Activated naive CD8-positive, alpha-beta T cell treated with anti-CD3 and anti-CD28 coated beads, Interleukin-2, amount 50 U/mL, for 24 hours (primary cell): ENCODE measurements around the gene OTOA.
"Not testable (repeated sequence)": the region's sequence is repeated elsewhere in the genome, so short reads cannot be mapped to it uniquely, and the experiment has no call there.

ENCODE experiments used
- ATAC-seq: fragments of 150-1000 bp; cut with Tn5 transposase; one replicate; pipeline ENCODE4 v1.10.0; 2021
- DNase-seq: peaks from one replicate; pipeline ENCODE4 v3.0.0; 2021
- H3K27ac Mint-ChIP-seq: one replicate; pipeline ENCODE4 v1.8.0; 2021; ENCODE audit warnings: mild to moderate bottlenecking, mixed read lengths
- H3K27me3 Mint-ChIP-seq: one replicate; pipeline ENCODE4 v1.8.0; 2021; ENCODE audit warnings: mixed read lengths
- H3K36me3 Mint-ChIP-seq: one replicate; pipeline ENCODE4 v1.8.0; 2021; ENCODE audit warnings: low read depth, mixed read lengths
- H3K4me1 Mint-ChIP-seq: one replicate; pipeline ENCODE4 v1.8.0; 2021; ENCODE audit warnings: mixed read lengths
- H3K4me3 Mint-ChIP-seq: one replicate; pipeline ENCODE4 v1.8.0; 2021; ENCODE audit warnings: mild to moderate bottlenecking, moderate library complexity, mixed read lengths
- H3K9me3 Mint-ChIP-seq: one replicate; pipeline ENCODE4 v1.8.0; 2021; ENCODE audit warnings: mixed read lengths

Gene OTOA

DNA sequence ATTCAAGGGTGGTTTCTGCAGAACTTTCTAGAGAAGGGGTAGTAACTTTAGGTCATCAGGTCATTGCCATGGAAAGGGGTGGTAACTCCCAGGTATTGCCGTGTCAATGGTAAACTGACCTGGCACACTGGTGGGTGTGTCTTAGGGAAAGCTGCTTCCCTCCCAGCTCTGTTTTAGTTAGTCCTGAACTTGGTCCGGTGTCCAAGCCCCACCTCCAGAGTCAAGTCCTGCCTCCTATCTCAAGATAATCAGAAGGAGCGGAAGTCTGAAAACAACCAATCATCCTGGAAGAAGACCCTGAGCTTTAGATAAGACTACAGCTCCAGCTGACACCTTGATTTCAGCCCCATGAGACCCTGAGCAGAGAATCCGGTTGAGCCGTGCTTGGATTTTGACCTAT is 105.0 kb downstream of the OTOA start:
- not testable (repeated sequence) for H3K9me3 Mint-ChIP-seq, ATAC-seq, DNase-seq, H3K27me3 Mint-ChIP-seq, H3K4me1 Mint-ChIP-seq, H3K4me3 Mint-ChIP-seq, H3K27ac Mint-ChIP-seq, H3K36me3 Mint-ChIP-seq

- H3K27ac Mint-ChIP-seq, H3K4me3 Mint-ChIP-seq, H3K27me3 Mint-ChIP-seq, DNase-seq, H3K36me3 Mint-ChIP-seq, ATAC-seq, H3K4me1 Mint-ChIP-seq, H3K9me3 Mint-ChIP-seq: not testable (repeated sequence)
These were observed 105.5 kb downstream of the OTOA start for GRCh38 chr16:21769284-21769683.

- peak; percentile 70 for ATAC-seq
- not testable (repeated sequence) for H3K27me3 Mint-ChIP-seq, H3K4me1 Mint-ChIP-seq, H3K9me3 Mint-ChIP-seq, H3K27ac Mint-ChIP-seq, DNase-seq, H3K4me3 Mint-ChIP-seq, H3K36me3 Mint-ChIP-seq
These were observed 106.8 kb downstream of the OTOA start for GRCh38 chr16:21770584-21770983.

GRCh38 chr16:21772547-21773206 is 108.9 kb downstream of the OTOA start:
- H3K36me3 Mint-ChIP-seq, H3K4me3 Mint-ChIP-seq, H3K27me3 Mint-ChIP-seq, ATAC-seq, H3K4me1 Mint-ChIP-seq, H3K27ac Mint-ChIP-seq, H3K9me3 Mint-ChIP-seq, DNase-seq: not testable (repeated sequence)

- not testable (repeated sequence) for ATAC-seq, DNase-seq, H3K4me1 Mint-ChIP-seq, H3K9me3 Mint-ChIP-seq, H3K4me3 Mint-ChIP-seq, H3K27ac Mint-ChIP-seq, H3K27me3 Mint-ChIP-seq, H3K36me3 Mint-ChIP-seq
These were observed 109.4 kb downstream of the OTOA start for GRCh38 chr16:21773207-21773553.

GRCh38 chr16:21780525-21780924 is 116.8 kb downstream of the OTOA start:
- not testable (repeated sequence) for H3K36me3 Mint-ChIP-seq, DNase-seq, H3K27ac Mint-ChIP-seq, ATAC-seq, H3K27me3 Mint-ChIP-seq, H3K4me3 Mint-ChIP-seq, H3K9me3 Mint-ChIP-seq, H3K4me1 Mint-ChIP-seq

GRCh38 chr16:21790506-21790905 is 126.7 kb downstream of the OTOA start:
- not testable (repeated sequence) for H3K27ac Mint-ChIP-seq, H3K4me1 Mint-ChIP-seq, H3K4me3 Mint-ChIP-seq, H3K36me3 Mint-ChIP-seq, H3K27me3 Mint-ChIP-seq, H3K9me3 Mint-ChIP-seq, DNase-seq
- ATAC-seq, result peak; percentile 79

GRCh38 chr16:21793310-21793709 is 129.5 kb downstream of the OTOA start:
- H3K4me1 Mint-ChIP-seq, H3K36me3 Mint-ChIP-seq, H3K4me3 Mint-ChIP-seq, H3K27ac Mint-ChIP-seq, H3K27me3 Mint-ChIP-seq, DNase-seq, ATAC-seq, H3K9me3 Mint-ChIP-seq: not testable (repeated sequence)

DNA sequence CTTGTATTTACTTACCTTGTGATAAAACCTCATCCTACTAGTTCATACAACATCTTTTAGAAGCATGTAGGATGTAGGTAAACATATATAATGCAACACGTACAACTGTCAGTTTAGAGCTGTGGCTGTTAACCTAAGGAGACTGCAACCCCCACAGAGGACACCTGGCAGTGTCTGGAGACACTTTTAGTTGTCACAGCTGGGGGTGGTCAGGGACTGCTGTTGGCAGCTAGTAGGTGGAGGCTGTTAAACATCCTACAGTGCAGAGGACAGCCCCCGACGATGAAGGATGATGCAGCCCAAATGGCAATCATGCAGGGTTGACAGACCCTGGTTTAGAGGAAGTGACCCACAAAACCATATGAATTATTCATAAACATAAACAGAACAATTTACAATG is 134.8 kb downstream of the OTOA start:
- H3K27ac Mint-ChIP-seq, H3K27me3 Mint-ChIP-seq, H3K9me3 Mint-ChIP-seq, H3K4me3 Mint-ChIP-seq, DNase-seq, H3K4me1 Mint-ChIP-seq: not testable (repeated sequence)
- peaks cover 16% of the 10 kb centered on the region for H3K36me3 Mint-ChIP-seq
- ATAC-seq, result peak; percentile 20

DNA sequence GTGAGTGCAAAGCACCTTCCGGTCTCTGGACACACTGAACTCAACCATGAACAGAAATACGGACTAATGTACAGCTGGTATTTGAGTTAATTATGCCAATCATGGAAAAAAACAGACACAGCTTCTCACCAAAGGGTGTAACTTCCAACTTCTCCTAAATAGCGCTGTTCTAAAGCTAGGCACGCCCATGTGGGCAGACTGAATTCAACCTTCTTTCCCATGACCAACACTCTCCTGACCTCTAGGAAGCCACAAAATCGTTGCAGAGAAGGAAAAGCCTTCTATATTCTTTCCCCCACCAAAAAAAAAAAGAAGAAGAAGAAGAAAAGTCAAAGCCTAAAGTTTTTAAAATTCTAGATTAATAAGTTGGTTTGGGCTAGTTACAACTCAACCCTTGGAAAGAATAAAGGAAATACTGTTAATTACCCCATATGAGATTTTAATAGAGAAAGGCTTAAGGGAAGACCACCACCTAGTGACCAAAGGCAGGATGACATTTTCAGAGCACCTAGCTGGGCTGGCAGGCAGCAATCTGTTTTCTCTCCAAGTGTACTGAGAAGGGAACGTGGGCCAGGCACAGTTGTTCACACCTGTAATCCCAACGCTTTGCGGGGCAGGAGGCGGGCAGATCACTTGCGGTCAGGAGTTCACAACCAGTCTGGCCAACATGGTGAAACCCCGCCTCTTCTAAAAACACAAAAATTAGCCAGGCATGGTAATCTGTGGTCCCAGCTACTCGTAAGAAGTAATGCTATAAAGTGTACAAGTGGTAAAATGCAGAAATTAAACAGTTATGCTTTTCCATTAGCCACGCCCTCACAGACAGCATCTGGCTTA is 138.0 kb downstream of the OTOA start:
- DNase-seq, H3K4me3 Mint-ChIP-seq, H3K27ac Mint-ChIP-seq, H3K4me1 Mint-ChIP-seq, H3K9me3 Mint-ChIP-seq, H3K27me3 Mint-ChIP-seq: not testable (repeated sequence)
- H3K36me3 Mint-ChIP-seq, result peaks cover 11% of the 10 kb centered on the region
- ATAC-seq, result peak; percentile 59

GRCh38 chr16:21802375-21802663 is 138.6 kb downstream of the OTOA start:
- H3K36me3 Mint-ChIP-seq, result peaks cover 11% of the 10 kb centered on the region
- ATAC-seq, H3K4me1 Mint-ChIP-seq, DNase-seq, H3K9me3 Mint-ChIP-seq, H3K4me3 Mint-ChIP-seq, H3K27ac Mint-ChIP-seq, H3K27me3 Mint-ChIP-seq: not testable (repeated sequence)
